ENCODE results near the gene TDRD1. TPM values are rescaled to one million over a fixed set of nuclear protein-coding genes. Genes with fewer than 3 reads are reported as not detected.

TDRD1 gene
- total and polyA plus RNA-seq, 2 donors (not counting 1 experiment from before 2014, with no cell fraction given), result 0.10 to 0.22 TPM

DNA sequence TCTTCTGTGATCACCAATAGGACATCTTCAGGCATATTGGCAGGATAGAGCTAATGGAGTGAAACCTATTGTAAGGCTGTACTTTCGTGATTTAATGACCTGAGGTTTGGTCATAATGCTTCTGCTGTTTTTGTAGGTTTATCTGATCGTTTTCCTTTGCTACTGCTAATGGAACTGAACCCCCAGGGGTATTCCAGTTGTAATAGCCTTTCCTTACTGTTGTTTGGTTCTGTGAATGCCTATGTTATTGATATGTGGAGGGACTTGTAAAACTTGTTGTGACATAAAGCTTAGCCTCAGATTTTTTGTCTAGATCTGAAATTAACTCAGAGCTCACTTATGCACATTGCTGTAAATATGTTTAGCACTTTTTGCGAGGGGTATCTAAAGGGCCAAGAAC, 49.0 kb downstream of the TDRD1 start:
- Mint-ChIP-seq H3K4me3 (no peak overlapping the region), H3K27ac (no peak overlapping the region), H3K4me1 (no peaks in the 10 kb centered on the region), H3K27me3 (peaks cover 29% of the 10 kb centered on the region), H3K9me3 (ENCODE audit: insufficient read depth) (no peaks in the 10 kb centered on the region)
- DNase-seq, result no peak
- H3K9me3 ChIP-seq (ENCODE audit: control extremely low read depth in 1 of 3, control insufficient read depth in 2 of 3, insufficient read depth in 1 of 3, low read length in 2 of 3), result peaks cover 0 to 3% (median 0%) of the 10 kb centered on the region in 3 donors
- no peaks in the 10 kb centered on the region for H3K79me2 ChIP-seq (ENCODE audit: control insufficient read depth, insufficient read depth, low read length)
- H3K27me3 ChIP-seq (replicated peaks in 1 of 4; ENCODE audit: control extremely low read depth in 1 of 4, control insufficient read depth in 3 of 4, insufficient read depth in 4 of 4, low read length in 3 of 4), result peaks cover 0 to 4% (median 0%) of the 10 kb centered on the region in 4 experiments
- 70% methylated on average over 2 of the region's 3 CpGs for WGBS (ENCODE audit: insufficient coverage)
- H3K36me3 ChIP-seq (replicated peaks in 1 of 2; ENCODE audit: control extremely low read depth in 1 of 2, control insufficient read depth in 1 of 2, extremely low read depth in 1 of 2, insufficient read depth in 2 of 2, low read length in 1 of 2), result no peaks in the 10 kb centered on the region
- H2AFZ ChIP-seq (ENCODE audit: insufficient read depth, low read depth, low read length, poor library complexity, severe bottlenecking), result no peak overlapping the region
- H4K20me1 ChIP-seq (ENCODE audit: control insufficient read depth, insufficient read depth, low read length, poor library complexity, severe bottlenecking), result no peaks in the 10 kb centered on the region
- H3K9ac ChIP-seq (ENCODE audit: low read length), result no peak overlapping the region
- intact Hi-C loops (cut with micrococcal nuclease), result no loop called here
- no peak overlapping the region for H3K27ac ChIP-seq (ENCODE audit: low read length in 2 of 2)
- H3K4me1 ChIP-seq (ENCODE audit: control insufficient read depth in 2 of 2, insufficient read depth in 2 of 2, low read length in 2 of 2), result no peaks in the 10 kb centered on the region
- TF ChIP-seq EZH2 (IDR thresholded peaks at IDR 0.05; ENCODE audit: borderline replicate concordance, insufficient read depth, low read depth, low read length, poor library complexity, severe bottlenecking) (no peak), CTCF (IDR thresholded peaks at IDR 0.05) (no peak)
- no peak overlapping the region for H3K4me3 ChIP-seq (ENCODE audit: control extremely low read depth in 1 of 5, extremely low read depth in 1 of 5, insufficient read depth in 1 of 5, low read depth in 2 of 5, low read length in 4 of 5)
- no peak overlapping the region for H3K4me2 ChIP-seq (replicated peaks; ENCODE audit: low read depth, low read length, poor library complexity, severe bottlenecking)
- ATAC-seq (ENCODE audit: low read depth), result no peak
- ChIA-PET POLR2A (no interaction called here), CTCF (no interaction called here)

DNA sequence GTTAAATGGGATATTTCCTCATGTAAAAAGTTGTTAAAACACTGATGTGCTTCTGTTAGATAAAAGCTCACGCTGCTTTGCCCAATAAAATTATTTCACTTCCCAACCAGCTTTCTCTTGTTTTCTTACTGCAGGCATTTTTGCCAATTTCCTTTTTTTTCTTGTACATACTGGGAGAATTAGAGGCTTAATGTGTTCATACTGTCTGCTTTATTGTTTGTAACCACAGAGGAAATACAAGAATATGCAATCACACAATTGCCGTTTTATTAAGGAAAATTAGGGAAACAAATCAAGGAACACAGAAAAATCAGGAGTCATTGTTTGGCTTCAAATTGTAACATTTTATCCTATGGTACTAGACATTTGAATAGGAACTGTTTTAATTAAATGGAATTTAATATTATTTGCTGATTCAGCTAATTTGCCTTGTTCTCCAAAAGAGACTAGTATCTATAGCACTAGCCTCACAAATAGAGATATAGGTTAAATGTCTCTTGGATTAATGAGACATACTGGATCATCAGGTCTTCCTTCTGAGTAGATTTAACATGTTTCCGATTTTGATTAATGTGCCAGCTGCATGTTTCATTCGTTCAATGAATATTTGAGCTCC, 53.5 kb downstream of the TDRD1 start:
- Histone ChIP-seq H3K27ac (ENCODE audit: low read length in 2 of 2) (no peak overlapping the region), H3K4me1 (ENCODE audit: control insufficient read depth in 2 of 2, insufficient read depth in 2 of 2, low read length in 2 of 2) (no peaks in the 10 kb centered on the region), H3K79me2 (ENCODE audit: control insufficient read depth, insufficient read depth, low read length) (no peaks in the 10 kb centered on the region), H3K9me3 (ENCODE audit: control extremely low read depth in 1 of 3, control insufficient read depth in 2 of 3, insufficient read depth in 1 of 3, low read length in 2 of 3) (peaks cover 0 to 3% (median 0%) of the 10 kb centered on the region in 3 donors), H4K20me1 (ENCODE audit: control insufficient read depth, insufficient read depth, low read length, poor library complexity, severe bottlenecking) (no peaks in the 10 kb centered on the region), H3K4me2 (replicated peaks; ENCODE audit: low read depth, low read length, poor library complexity, severe bottlenecking) (no peak overlapping the region), H3K9ac (ENCODE audit: low read length) (no peak overlapping the region), H2AFZ (ENCODE audit: insufficient read depth, low read depth, low read length, poor library complexity, severe bottlenecking) (no peak overlapping the region), H3K27me3 (replicated peaks in 1 of 4; ENCODE audit: control extremely low read depth in 1 of 4, control insufficient read depth in 3 of 4, insufficient read depth in 4 of 4, low read length in 3 of 4) (peaks cover 0 to 7% (median 5%) of the 10 kb centered on the region in 4 experiments), H3K4me3 (ENCODE audit: control extremely low read depth in 1 of 5, extremely low read depth in 1 of 5, insufficient read depth in 1 of 5, low read depth in 2 of 5, low read length in 4 of 5) (no peak overlapping the region), H3K36me3 (replicated peaks in 1 of 2; ENCODE audit: control extremely low read depth in 1 of 2, control insufficient read depth in 1 of 2, extremely low read depth in 1 of 2, insufficient read depth in 2 of 2, low read length in 1 of 2) (no peaks in the 10 kb centered on the region)
- Mint-ChIP-seq H3K27ac (no peak overlapping the region), H3K4me1 (no peaks in the 10 kb centered on the region), H3K9me3 (ENCODE audit: insufficient read depth) (no peaks in the 10 kb centered on the region), H3K27me3 (peaks cover 39% of the 10 kb centered on the region), H3K4me3 (no peak overlapping the region)
- POLR2A ChIA-PET, result no interaction called here
- CTCF ChIA-PET, result no interaction called here
- TF ChIP-seq CTCF (IDR thresholded peaks at IDR 0.05), result no peak
- TF ChIP-seq EZH2 (IDR thresholded peaks at IDR 0.05; ENCODE audit: borderline replicate concordance, insufficient read depth, low read depth, low read length, poor library complexity, severe bottlenecking), result no peak
- ATAC-seq (ENCODE audit: low read depth) (no peak), DNase-seq (no peak)
- intact Hi-C loops (cut with micrococcal nuclease), result loop anchor here (10.0 kb wide), 1 partner anchor 428 kb away; no protein-coding TSS in a partner anchor
- no CpG with 5 or more reads among the region's 4 CpGs for WGBS (ENCODE audit: insufficient coverage)

Data from B cell (primary cell).